Neuronal stem cell (in vitro differentiated cells): ENCODE data around the gene TMEM134.

Experiments
- DNase-seq: peaks from one replicate; pipeline ENCODE4 v3.0.0-alpha.2; 2013; ENCODE audit warnings: low spot score
- H2AFZ ChIP-seq: one replicate; pipeline ENCODE4 v1.6.1; 2013; ENCODE audit warnings: mild to moderate bottlenecking, low read length, inconsistent platforms
- H2AK5ac ChIP-seq: 2 replicates; pipeline ENCODE4 v1.6.1; 2013; ENCODE audit warnings: low read depth, mild to moderate bottlenecking, inconsistent platforms, low read length, moderate library complexity, mixed read lengths
- H2BK120ac ChIP-seq: 2 replicates; pipeline ENCODE4 v1.6.1; 2013; ENCODE audit warnings: low read depth, mild to moderate bottlenecking, inconsistent platforms, low read length, moderate library complexity, mixed read lengths
- H2BK12ac ChIP-seq: one replicate; pipeline ENCODE4 v1.6.1; 2013; ENCODE audit warnings: low read length, inconsistent platforms
- H2BK15ac ChIP-seq: 2 replicates; pipeline ENCODE4 v1.6.1; 2013; ENCODE audit warnings: mild to moderate bottlenecking, low read length, inconsistent platforms, mixed read lengths
- H2BK5ac ChIP-seq: one replicate; pipeline ENCODE4 v1.6.1; 2013; ENCODE audit warnings: inconsistent platforms, mild to moderate bottlenecking, low read length, moderate library complexity
- H3K14ac ChIP-seq: one replicate; pipeline ENCODE4 v1.6.1; 2013; ENCODE audit warnings: low read length, inconsistent platforms
- H3K18ac ChIP-seq: 2 replicates; pipeline ENCODE4 v1.6.1; 2013; ENCODE audit warnings: low read length, inconsistent platforms
- H3K23ac ChIP-seq: 2 replicates; pipeline ENCODE4 v1.6.1; 2013; ENCODE audit warnings: low read depth, mild to moderate bottlenecking, mixed read lengths, low read length, inconsistent platforms; ENCODE audit not compliant: poor library complexity
- H3K27ac ChIP-seq: replicated peaks from 3 replicates; pipeline ENCODE4 v1.5.1; 2013; ENCODE audit warnings: low read length, inconsistent platforms
- H3K27me3 ChIP-seq, 3 experiments: 2 replicates each; pipeline ENCODE4 v1.6.1; 2013; ENCODE audit warnings: low read length in 3 of 3, mild to moderate bottlenecking in 2 of 3, inconsistent platforms in 1 of 3, low read depth in 1 of 3, mixed read lengths in 1 of 3, moderate library complexity in 1 of 3; ENCODE audit not compliant: control insufficient read depth in 3 of 3, insufficient read depth in 3 of 3
- H3K36me3 ChIP-seq, 2 donors: replicated peaks in 1 of 2; 2 replicates each; pipeline ENCODE4 v1.6.1; 2013; ENCODE audit warnings: low read length in 2 of 2; ENCODE audit not compliant: control insufficient read depth in 2 of 2, insufficient read depth in 2 of 2
- H3K4ac ChIP-seq: 2 replicates; pipeline ENCODE4 v1.6.1; 2013; ENCODE audit warnings: inconsistent platforms, mild to moderate bottlenecking, low read length, moderate library complexity
- H3K4me1 ChIP-seq, 2 donors: 1 replicate in 1 of 2; 2 replicates in 1 of 2; pipeline ENCODE4 v1.6.1; 2013; ENCODE audit warnings: low read length in 2 of 2, low read depth in 1 of 2; ENCODE audit not compliant: control insufficient read depth in 2 of 2, insufficient read depth in 1 of 2
- H3K4me2 ChIP-seq: one replicate; pipeline ENCODE4 v1.6.1; 2013; ENCODE audit warnings: mild to moderate bottlenecking, low read length, inconsistent platforms; ENCODE audit not compliant: insufficient read depth, poor library complexity, severe bottlenecking
- H3K4me3 ChIP-seq, 2 donors: 2 replicates each; pipeline ENCODE4 v1.5.1; 2013; ENCODE audit warnings: low read length in 2 of 2, mild to moderate bottlenecking in 2 of 2, inconsistent platforms in 1 of 2, moderate library complexity in 1 of 2
- H3K79me1 ChIP-seq: one replicate; pipeline ENCODE4 v1.6.1; 2013; ENCODE audit warnings: low read depth, mild to moderate bottlenecking, inconsistent platforms, low read length, moderate library complexity
- H3K9ac ChIP-seq: one replicate; pipeline ENCODE4 v1.6.1; 2013; ENCODE audit warnings: mild to moderate bottlenecking, low read depth, low read length, inconsistent platforms; ENCODE audit not compliant: poor library complexity
- H3K9me3 ChIP-seq, 2 donors: replicated peaks in 1 of 2; 2 replicates each; pipeline versions ENCODE3 to v1.6.1; 2013; ENCODE audit warnings: low read length in 2 of 2, mild to moderate bottlenecking in 2 of 2, inconsistent platforms in 1 of 2, low read depth in 1 of 2, mixed read lengths in 1 of 2, moderate library complexity in 1 of 2; ENCODE audit not compliant: control insufficient read depth in 2 of 2, insufficient read depth in 1 of 2
- H4K8ac ChIP-seq: one replicate; pipeline ENCODE4 v1.6.1; 2013; ENCODE audit warnings: low read depth, mild to moderate bottlenecking, inconsistent platforms, low read length, moderate library complexity
- H4K91ac ChIP-seq: one replicate; pipeline ENCODE4 v1.6.1; 2013; ENCODE audit warnings: low read length, low read depth, mild to moderate bottlenecking, inconsistent platforms; ENCODE audit not compliant: poor library complexity
- WGBS, 2 donors: extraction: QIAGEN DNeasy Blood & Tissue Kit; methylation state at CpG; one replicate each; pipeline ENCODE4 v1.1.7; 2013; ENCODE audit warnings: missing lambda C conversion rate in 2 of 2, mixed read lengths in 1 of 2; ENCODE audit not compliant: insufficient read length in 2 of 2, insufficient replicate concordance in 1 of 2; ENCODE audit errors: extremely low coverage in 2 of 2; 5-methylcytosine and 5-hydroxymethylcytosine counted together

The TMEM134 gene

GRCh38 chr11:67432655-67433349, 36.2 kb downstream of the TMEM134 start:
- no peak overlapping the region for H2BK12ac ChIP-seq
- no peak overlapping the region for H3K4me2 ChIP-seq
- H3K23ac ChIP-seq = no peak overlapping the region
- no peak overlapping the region for H2AFZ ChIP-seq
- H3K27ac ChIP-seq = no peak overlapping the region
- peaks cover 34 to 70% of the 10 kb centered on the region in 2 donors for H3K36me3 ChIP-seq
- H4K8ac ChIP-seq = no peak overlapping the region
- no peaks in the 10 kb centered on the region for H3K27me3 ChIP-seq
- H2BK5ac ChIP-seq = no peak overlapping the region
- no peak overlapping the region for H2BK15ac ChIP-seq
- H3K4me3 ChIP-seq = no peak overlapping the region
- no peak overlapping the region for H2BK120ac ChIP-seq
- no peak overlapping the region for H3K18ac ChIP-seq
- H3K9ac ChIP-seq = peak overlapping the region; percentile 44
- H3K9me3 ChIP-seq = no peaks in the 10 kb centered on the region
- no peak overlapping the region for H3K4ac ChIP-seq
- peaks cover 7% of the 10 kb centered on the region for H3K79me1 ChIP-seq
- H2AK5ac ChIP-seq = no peak overlapping the region
- no peak for DNase-seq
- peaks cover 6 to 10% of the 10 kb centered on the region in 2 donors for H3K4me1 ChIP-seq
- no peak overlapping the region for H4K91ac ChIP-seq
- H3K14ac ChIP-seq = no peak overlapping the region
- no CpG with 5 or more reads among the region's 22 CpGs for WGBS, 2 donors

- no peak overlapping the region for H2AFZ ChIP-seq
- H3K14ac ChIP-seq = no peak overlapping the region
- H2BK15ac ChIP-seq = no peak overlapping the region
- no peak overlapping the region for H4K91ac ChIP-seq
- H3K27ac ChIP-seq = no peak overlapping the region
- no peak overlapping the region for H2BK120ac ChIP-seq
- no peak for DNase-seq
- peaks cover 30 to 64% of the 10 kb centered on the region in 2 donors for H3K36me3 ChIP-seq
- peaks cover 6% of the 10 kb centered on the region for H3K79me1 ChIP-seq
- H3K4ac ChIP-seq = no peak overlapping the region
- no peak overlapping the region for H3K4me3 ChIP-seq
- peak overlapping the region; percentile 51 for H3K9ac ChIP-seq
- H3K27me3 ChIP-seq = no peaks in the 10 kb centered on the region
- no peaks in the 10 kb centered on the region for H3K9me3 ChIP-seq
- no peak overlapping the region for H3K4me2 ChIP-seq
- H4K8ac ChIP-seq = no peak overlapping the region
- no peak overlapping the region for H3K23ac ChIP-seq
- H2BK12ac ChIP-seq = no peak overlapping the region
- peaks cover 7 to 10% of the 10 kb centered on the region in 2 donors for H3K4me1 ChIP-seq
- H3K18ac ChIP-seq = no peak overlapping the region
- no peak overlapping the region for H2AK5ac ChIP-seq
- H2BK5ac ChIP-seq = no peak overlapping the region
- no CpG with 5 or more reads among the region's 24 CpGs for WGBS, 2 donors
These were observed 37.5 kb downstream of the TMEM134 start for GRCh38 chr11:67431346-67432249.

GRCh38 chr11:67429722-67430121, 39.3 kb downstream of the TMEM134 start:
- Histone ChIP-seq H3K4me1 (peaks cover 7 to 10% of the 10 kb centered on the region in 2 donors), H4K8ac (no peak overlapping the region), H3K23ac (no peak overlapping the region), H2BK120ac (no peak overlapping the region), H3K4me2 (no peak overlapping the region), H2BK5ac (no peak overlapping the region), H3K18ac (no peak overlapping the region), H3K36me3 (peaks cover 24 to 49% of the 10 kb centered on the region in 2 donors), H3K9ac (no peak overlapping the region), H3K79me1 (peaks cover 5% of the 10 kb centered on the region), H3K4me3 (peak overlapping the region in 1 of 2 donors; percentile 88), H2AFZ (no peak overlapping the region), H3K9me3 (no peaks in the 10 kb centered on the region), H3K27ac (no peak overlapping the region), H2BK12ac (no peak overlapping the region), H2BK15ac (no peak overlapping the region), H4K91ac (no peak overlapping the region), H3K4ac (no peak overlapping the region), H3K14ac (no peak overlapping the region), H2AK5ac (no peak overlapping the region), H3K27me3 (no peaks in the 10 kb centered on the region)
- WGBS, 2 donors = no CpG with 5 or more reads among the region's 11 CpGs
- no peak for DNase-seq
